ENCODE measurements around the gene GTF3C1. TPM values are rescaled to one million over a fixed set of nuclear protein-coding genes. Genes with fewer than 3 reads are reported as not detected.

GTF3C1 gene
- total RNA-seq, 4 donors from 2014 or later: 118 to 257 (median 156) TPM

GRCh38 chr16:27489421-27489820 is 60.3 kb downstream of the GTF3C1 start:
- intact Hi-C loops (cut with DNase I; ENCODE audit: low total_unique reads): no loop called here
- 97 to 98% methylated on average over 21 of the region's 21 CpGs for WGBS, 2 donors
- no peak overlapping the region for H3K4me3 ChIP-seq (ENCODE audit: low read depth, poor library complexity, severe bottlenecking)
- no peak for TF ChIP-seq CTCF (IDR thresholded peaks at IDR 0.05)
- no peak for TF ChIP-seq POLR2A (IDR thresholded peaks at IDR 0.05)
- no peak for DNase-seq (ENCODE audit: low spot score in 2 of 2)

- 97% methylated on average over 3 of the region's 3 CpGs for WGBS, 2 donors
- no peak overlapping the region for H3K4me3 ChIP-seq (ENCODE audit: low read depth, poor library complexity, severe bottlenecking)
- intact Hi-C loops (cut with DNase I; ENCODE audit: low total_unique reads): no loop called here
- DNase-seq (ENCODE audit: low spot score in 2 of 2): no peak
- TF ChIP-seq POLR2A (IDR thresholded peaks at IDR 0.05) (no peak), CTCF (IDR thresholded peaks at IDR 0.05) (no peak)
These were observed 63.0 kb downstream of the GTF3C1 start for GRCh38 chr16:27486760-27487159.

GRCh38 chr16:27486344-27486743 is 63.4 kb downstream of the GTF3C1 start:
- TF ChIP-seq POLR2A (IDR thresholded peaks at IDR 0.05) (no peak), CTCF (IDR thresholded peaks at IDR 0.05) (no peak)
- intact Hi-C loops (cut with DNase I; ENCODE audit: low total_unique reads): no loop called here
- WGBS, 2 donors: 83 to 88% methylated on average over 8 of the region's 8 CpGs
- no peak overlapping the region for H3K4me3 ChIP-seq (ENCODE audit: low read depth, poor library complexity, severe bottlenecking)
- no peak for DNase-seq (ENCODE audit: low spot score in 2 of 2)

- DNase-seq (ENCODE audit: low spot score in 2 of 2): no peak
- TF ChIP-seq CTCF (IDR thresholded peaks at IDR 0.05) (no peak), POLR2A (IDR thresholded peaks at IDR 0.05) (no peak)
- 92 to 96% methylated on average over 10 to 11 of the region's 11 CpGs for WGBS, 2 donors
- intact Hi-C loops (cut with DNase I; ENCODE audit: low total_unique reads): no loop called here
- H3K4me3 ChIP-seq (ENCODE audit: low read depth, poor library complexity, severe bottlenecking): no peak overlapping the region
These were observed 63.9 kb downstream of the GTF3C1 start for GRCh38 chr16:27485811-27486210.

GRCh38 chr16:27485126-27485525 is 64.6 kb downstream of the GTF3C1 start:
- 88 to 92% methylated on average over 9 of the region's 9 CpGs for WGBS, 2 donors
- TF ChIP-seq POLR2A (IDR thresholded peaks at IDR 0.05): no peak
- no peak for TF ChIP-seq CTCF (IDR thresholded peaks at IDR 0.05)
- H3K4me3 ChIP-seq (ENCODE audit: low read depth, poor library complexity, severe bottlenecking): no peak overlapping the region
- intact Hi-C loops (cut with DNase I; ENCODE audit: low total_unique reads): no loop called here
- no peak for DNase-seq (ENCODE audit: low spot score in 2 of 2)

GRCh38 chr16:27483624-27484023 is 66.1 kb downstream of the GTF3C1 start:
- intact Hi-C loops (cut with DNase I; ENCODE audit: low total_unique reads): no loop called here
- WGBS, 2 donors: 93 to 96% methylated on average over 4 to 5 of the region's 5 CpGs
- TF ChIP-seq CTCF (IDR thresholded peaks at IDR 0.05) (no peak), POLR2A (IDR thresholded peaks at IDR 0.05) (no peak)
- no peak for DNase-seq (ENCODE audit: low spot score in 2 of 2)
- no peak overlapping the region for H3K4me3 ChIP-seq (ENCODE audit: low read depth, poor library complexity, severe bottlenecking)
